Ishikawa (cell line): ENCODE data around the gene INO80C.

Experiments used
- EGR1 ChIP-seq: IDR thresholded peaks from 2 replicates; pipeline ENCODE4 v1.6.1; 2012
- EP300 ChIP-seq: IDR thresholded peaks from 2 replicates; pipeline ENCODE4 v1.6.1; 2012; ENCODE audit warnings: borderline replicate concordance
- RAD21 ChIP-seq: IDR thresholded peaks from 2 replicates; pipeline ENCODE4 v1.6.1; 2012; ENCODE audit warnings: low read depth
- TAF1 ChIP-seq: IDR thresholded peaks from 2 replicates; pipeline ENCODE4 v1.6.1; 2012; ENCODE audit warnings: low read depth, mild to moderate bottlenecking
- YY1 ChIP-seq: IDR thresholded peaks from 2 replicates; pipeline ENCODE4 v1.6.1; 2012; ENCODE audit warnings: low read depth
- TF ChIP-seq, protein P1 (sequence below): IDR thresholded peaks from 2 replicates; pipeline ENCODE4 v1.6.1; 2012; ENCODE audit warnings: low read depth, mild to moderate bottlenecking

DNA sequence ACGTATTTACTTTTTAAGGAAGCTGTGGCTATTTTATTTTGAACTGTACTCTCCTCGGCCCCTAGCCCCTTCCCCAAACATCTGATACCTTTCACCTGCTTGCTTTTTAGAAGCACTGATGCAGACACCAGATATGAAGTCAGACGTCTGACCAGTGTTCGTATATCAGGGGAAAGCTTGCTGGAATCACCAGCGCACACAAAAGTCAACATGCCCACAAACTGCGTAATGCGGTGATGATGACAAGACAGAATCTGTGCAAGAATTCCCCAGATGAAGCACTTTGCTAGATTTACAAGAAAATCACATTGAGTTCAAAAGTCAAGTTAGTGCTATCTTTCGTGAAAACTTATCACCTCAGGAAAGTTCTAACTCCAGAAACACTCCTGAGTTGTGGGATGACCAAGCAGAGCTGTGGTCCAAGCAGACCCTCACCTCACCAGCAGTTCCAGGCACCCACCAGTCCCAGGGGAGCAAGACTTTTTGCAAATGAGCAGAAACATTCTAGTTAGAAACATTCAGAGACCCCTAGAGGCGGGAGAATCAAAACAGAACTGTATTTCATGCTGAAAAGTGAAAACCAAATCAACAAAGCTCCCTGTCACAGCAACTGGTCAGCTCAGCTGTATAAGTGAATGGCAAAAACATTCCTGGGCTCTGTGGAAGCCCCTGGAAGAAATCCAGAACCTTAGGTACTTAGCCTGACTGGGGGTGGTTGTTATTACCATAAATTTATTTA lies 55.7 kb downstream of the INO80C start:
- TF ChIP-seq, protein P1, sequence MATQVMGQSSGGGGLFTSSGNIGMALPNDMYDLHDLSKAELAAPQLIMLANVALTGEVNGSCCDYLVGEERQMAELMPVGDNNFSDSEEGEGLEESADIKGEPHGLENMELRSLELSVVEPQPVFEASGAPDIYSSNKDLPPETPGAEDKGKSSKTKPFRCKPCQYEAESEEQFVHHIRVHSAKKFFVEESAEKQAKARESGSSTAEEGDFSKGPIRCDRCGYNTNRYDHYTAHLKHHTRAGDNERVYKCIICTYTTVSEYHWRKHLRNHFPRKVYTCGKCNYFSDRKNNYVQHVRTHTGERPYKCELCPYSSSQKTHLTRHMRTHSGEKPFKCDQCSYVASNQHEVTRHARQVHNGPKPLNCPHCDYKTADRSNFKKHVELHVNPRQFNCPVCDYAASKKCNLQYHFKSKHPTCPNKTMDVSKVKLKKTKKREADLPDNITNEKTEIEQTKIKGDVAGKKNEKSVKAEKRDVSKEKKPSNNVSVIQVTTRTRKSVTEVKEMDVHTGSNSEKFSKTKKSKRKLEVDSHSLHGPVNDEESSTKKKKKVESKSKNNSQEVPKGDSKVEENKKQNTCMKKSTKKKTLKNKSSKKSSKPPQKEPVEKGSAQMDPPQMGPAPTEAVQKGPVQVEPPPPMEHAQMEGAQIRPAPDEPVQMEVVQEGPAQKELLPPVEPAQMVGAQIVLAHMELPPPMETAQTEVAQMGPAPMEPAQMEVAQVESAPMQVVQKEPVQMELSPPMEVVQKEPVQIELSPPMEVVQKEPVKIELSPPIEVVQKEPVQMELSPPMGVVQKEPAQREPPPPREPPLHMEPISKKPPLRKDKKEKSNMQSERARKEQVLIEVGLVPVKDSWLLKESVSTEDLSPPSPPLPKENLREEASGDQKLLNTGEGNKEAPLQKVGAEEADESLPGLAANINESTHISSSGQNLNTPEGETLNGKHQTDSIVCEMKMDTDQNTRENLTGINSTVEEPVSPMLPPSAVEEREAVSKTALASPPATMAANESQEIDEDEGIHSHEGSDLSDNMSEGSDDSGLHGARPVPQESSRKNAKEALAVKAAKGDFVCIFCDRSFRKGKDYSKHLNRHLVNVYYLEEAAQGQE = no peak
- TF ChIP-seq EP300 (no peak), TAF1 (no peak), YY1 (no peak), RAD21 (no peak), EGR1 (no peak)
